ENCODE results near the gene UBL7.

DNA sequence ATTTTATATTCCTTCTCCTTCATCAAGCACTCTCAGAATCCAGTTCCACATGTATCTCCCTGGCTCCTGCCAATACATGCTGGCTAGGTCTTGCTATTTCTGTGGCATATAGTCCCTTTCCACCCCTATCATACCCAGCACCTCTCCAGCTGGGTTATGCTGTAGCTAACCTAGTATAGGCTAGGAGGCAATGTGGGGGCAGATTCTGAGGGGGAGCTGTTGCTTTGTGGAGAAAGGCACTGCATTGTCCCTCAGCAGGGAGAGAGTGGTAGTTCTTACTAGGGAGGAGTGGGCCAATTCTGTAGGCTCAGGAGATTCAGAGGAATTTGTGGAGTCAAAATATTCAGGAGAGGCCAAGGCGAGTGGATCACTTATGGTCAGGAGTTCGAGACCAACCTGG, 39.4 kb upstream of the UBL7 start:
- TF ChIP-seq, protein P1, sequence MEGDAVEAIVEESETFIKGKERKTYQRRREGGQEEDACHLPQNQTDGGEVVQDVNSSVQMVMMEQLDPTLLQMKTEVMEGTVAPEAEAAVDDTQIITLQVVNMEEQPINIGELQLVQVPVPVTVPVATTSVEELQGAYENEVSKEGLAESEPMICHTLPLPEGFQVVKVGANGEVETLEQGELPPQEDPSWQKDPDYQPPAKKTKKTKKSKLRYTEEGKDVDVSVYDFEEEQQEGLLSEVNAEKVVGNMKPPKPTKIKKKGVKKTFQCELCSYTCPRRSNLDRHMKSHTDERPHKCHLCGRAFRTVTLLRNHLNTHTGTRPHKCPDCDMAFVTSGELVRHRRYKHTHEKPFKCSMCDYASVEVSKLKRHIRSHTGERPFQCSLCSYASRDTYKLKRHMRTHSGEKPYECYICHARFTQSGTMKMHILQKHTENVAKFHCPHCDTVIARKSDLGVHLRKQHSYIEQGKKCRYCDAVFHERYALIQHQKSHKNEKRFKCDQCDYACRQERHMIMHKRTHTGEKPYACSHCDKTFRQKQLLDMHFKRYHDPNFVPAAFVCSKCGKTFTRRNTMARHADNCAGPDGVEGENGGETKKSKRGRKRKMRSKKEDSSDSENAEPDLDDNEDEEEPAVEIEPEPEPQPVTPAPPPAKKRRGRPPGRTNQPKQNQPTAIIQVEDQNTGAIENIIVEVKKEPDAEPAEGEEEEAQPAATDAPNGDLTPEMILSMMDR (conservative IDR thresholded peaks at IDR 0.05) = no peak
- TF ChIP-seq EZH2 (IDR thresholded peaks at IDR 0.05; ENCODE audit: low read depth) = no peak
